GM18508 (cell line): ENCODE measurements around the gene WDR48.

ENCODE experiments used
- ATAC-seq: cut with Tn5 transposase; IDR thresholded peaks from one replicate; pipeline ENCODE4 v1.9.1; 2021; ENCODE audit warnings: moderate number of reproducible peaks; ENCODE audit not compliant: insufficient read depth, unreplicated experiment

WDR48 gene

DNA sequence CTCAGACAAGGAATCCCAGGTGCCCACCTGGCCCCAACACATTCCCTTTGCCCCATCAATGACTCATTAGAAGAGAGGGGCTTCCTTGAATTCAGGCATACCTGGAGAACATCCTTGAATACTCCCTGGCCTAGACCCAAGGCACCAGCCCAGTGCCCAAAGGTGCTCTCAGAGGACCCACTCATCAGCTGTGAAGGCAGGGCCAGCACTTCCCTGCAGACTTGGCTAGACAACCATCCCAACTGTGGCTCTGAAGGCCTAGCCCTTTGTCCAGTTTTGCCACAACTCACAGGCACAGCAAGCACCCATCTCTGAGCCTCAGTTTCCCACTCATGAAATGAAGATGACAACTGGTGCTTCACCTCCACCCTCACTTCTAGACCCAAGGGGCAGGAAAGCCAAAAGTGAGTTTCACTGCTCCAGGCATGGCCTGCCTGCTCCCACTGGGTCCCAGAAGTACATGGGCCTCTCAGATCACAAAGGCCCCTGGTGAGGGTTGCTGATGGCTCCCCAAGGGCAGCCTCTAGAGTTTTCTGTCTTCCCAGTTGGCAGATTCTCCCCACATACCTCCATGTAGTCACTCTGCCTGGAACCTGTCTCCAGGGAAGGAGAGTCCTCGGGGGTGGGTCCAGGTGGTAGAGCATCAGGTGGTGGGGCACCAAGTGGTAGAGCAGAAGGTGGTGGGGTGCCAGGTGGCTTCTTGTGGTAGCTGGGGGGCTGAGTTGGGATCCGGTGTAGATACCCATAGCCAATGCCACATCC lies 48.1 kb downstream of the WDR48 start:
- no peak for ATAC-seq

DNA sequence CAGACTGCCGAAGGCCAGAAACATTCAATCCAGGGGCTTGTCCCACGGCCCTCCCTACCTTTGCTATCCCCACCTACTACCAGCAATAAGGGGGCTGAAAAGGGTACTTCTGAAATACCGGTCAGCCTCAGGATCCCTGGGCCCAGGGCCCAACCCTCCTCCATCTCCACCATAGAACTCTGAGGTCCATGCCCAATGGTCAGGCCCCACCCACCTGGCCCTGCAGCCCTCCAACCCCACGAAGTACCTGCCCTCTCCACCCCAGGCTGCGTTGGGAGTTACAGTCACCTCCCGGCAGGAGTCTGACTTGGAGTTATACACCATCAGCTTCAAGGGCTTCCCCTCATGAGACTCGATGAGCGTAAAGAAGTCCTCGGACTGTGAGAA lies 48.7 kb downstream of the WDR48 start:
- ATAC-seq, result no peak

DNA sequence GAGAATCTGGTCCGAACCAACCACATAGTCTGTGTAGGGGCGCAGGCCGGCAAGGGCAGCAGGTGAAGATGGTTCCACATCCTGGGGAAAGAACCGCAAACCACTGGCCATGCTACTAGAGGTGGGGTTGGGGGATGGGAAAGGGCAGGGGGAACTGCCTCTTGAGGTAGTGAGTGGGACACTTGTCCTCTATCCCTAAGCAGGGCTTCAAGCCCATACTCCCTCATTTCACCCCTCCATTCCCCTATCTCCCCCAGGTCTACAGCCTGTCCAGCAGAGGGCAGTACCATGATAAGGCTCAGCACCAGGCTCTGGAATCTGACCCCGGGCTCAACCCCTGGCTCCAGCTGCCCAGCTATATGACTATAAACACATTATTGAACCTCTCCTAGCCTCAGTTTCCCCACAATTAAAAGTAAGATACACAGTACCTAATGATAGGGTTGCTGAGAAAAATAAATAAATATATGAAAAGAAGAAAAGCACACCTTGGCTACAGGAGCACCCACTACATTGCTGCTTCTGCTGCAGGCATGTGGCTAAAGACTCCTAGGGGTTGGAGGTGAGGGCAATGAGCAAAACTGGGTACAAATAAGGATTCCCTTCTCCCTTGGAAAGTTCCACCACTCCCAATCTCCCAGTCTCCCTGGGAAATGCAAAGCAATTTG lies 49.3 kb downstream of the WDR48 start:
- no peak for ATAC-seq

DNA sequence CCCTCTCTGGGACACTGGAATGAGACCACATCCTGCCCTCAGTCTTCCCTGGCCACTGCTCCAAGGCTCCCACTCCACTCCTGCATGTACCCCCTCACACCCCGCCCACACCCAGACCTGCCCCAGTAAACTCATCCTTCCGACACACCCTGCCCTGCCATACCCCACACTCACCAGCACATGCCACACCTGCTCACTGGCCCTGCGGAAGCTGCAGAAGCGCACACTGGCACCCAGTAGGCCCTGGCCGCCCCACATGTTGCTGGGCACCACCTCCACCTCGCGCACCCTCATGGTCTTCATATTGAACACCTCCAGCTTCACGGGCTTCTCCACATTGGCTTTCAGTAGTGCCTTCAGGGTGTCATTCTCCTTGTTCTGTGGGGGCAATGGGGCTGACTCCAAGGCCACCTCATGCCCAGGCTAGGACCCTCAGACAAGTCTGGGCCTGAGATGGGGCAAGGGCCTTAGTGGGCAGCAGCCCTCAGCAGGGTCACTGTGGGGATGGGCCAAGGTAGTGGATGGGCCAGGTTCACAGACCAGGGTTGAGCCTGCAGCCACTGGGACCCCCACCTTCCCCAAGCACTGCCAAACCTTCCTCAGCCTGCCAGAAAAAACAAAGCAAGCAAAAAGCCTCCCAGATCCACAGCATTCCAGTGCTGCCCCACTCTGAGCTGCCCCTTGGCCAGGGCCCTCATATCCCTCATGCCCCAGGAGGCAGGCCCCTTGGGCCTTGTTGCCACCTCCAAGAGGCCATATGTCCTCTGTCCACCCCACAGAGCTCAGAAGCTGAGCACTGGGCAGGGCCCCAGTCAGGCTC lies 50.9 kb downstream of the WDR48 start:
- no peak for ATAC-seq

DNA sequence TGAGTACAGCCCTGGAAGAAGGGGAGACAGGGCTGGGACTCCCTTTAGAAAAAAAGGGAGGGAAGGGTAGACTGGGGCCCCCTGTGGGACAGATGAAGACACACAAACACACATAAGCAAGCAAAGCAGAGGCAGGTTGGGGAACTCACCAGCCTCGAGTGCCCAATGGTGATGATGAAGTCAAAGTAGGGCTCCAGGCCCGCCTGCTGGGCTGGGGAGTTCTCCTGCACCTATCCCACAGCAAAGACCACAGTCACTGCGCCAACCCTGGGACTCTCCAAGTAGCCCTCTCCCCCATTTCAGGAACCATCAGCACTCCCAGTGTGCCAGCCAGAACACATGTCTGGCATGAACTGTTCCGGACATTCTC lies 51.5 kb downstream of the WDR48 start:
- no peak for ATAC-seq

DNA sequence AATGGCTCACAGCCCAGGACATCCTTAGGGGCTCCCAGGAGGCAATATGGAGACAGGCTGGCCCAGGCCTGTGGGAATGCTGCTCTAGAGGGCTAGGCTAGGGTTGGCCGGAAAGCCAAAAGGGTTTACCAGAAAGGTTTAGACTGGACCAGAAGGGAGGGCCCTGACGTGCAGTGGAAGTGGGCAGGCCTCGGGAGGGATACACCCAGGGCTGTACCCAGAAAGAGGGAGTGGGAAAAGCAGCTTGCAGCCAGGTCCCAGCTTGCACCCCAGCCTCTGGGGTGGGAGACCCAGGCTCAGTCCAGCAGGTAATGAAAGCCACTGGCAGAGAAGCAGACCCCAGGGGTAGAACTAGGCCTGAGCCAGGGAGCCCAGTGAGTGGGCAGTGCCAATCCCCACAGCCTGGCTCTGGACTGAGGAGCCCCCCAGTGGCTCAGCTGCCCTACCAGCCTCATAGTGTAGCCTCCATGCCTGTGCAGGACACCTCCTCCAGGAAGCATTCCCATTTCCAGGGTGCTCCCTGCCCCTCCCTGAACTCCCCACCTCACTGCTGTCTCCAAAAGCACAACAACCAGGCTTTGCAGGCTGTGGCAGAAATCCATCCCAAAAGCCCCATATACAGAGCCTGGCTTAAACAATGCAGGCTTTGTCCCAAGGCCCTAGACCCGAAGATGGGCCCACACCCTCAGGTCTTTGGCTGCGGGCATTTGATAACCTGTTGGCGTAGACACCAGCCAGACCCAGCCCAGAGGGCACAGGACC lies 52.2 kb downstream of the WDR48 start:
- ATAC-seq, result no peak

DNA sequence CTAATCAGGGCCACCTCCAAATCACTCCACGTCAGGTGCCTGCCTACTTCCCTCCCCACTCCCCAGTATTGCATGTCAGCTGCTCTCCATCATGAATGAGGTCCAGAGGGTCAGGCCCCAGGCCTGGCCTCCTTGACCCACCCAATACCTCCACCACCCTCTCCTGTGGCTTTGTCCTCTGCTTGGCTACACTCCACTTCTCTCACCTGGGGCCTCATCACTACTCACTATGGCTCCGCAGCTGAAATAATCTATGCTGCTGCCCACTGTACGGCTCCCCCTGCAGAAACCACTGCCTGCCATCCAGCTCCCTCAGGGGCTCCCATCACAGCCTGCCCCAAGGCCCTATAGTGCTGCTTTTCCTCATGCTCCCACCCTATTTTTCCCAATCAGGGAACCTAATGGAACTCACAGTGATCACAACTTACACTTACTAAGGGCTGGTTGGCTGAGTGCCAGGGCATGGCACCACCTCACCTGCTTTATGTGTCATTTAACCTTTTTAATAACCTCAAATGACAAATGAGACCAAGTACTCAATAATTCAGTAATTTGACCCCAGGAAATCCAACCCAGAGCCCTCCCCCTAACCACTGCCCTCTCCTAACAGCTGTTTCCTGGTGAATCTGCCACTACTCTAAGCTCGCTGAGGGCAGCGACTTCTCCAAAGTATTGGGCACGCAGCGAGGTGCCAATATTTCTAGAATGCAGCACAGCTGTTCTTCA lies 53.3 kb downstream of the WDR48 start:
- ATAC-seq, result no peak

DNA sequence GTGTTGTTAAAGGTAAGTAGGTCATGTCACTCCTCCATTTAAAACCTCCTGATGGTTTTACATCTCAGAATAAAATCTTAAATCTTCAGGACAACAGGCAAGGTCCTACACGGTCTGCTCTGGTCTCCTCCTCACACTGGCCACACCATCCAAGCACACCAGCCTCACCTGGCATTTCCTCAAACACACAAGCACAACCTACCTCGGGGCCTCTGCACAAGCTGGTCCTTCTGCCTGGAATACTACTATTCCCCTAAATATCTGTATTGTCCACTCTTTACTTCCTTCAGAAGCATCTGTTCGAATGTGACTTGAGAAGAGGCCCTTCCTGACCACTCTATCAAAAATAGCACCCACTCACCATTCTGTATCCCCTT lies 53.9 kb downstream of the WDR48 start:
- ATAC-seq, result no peak

DNA sequence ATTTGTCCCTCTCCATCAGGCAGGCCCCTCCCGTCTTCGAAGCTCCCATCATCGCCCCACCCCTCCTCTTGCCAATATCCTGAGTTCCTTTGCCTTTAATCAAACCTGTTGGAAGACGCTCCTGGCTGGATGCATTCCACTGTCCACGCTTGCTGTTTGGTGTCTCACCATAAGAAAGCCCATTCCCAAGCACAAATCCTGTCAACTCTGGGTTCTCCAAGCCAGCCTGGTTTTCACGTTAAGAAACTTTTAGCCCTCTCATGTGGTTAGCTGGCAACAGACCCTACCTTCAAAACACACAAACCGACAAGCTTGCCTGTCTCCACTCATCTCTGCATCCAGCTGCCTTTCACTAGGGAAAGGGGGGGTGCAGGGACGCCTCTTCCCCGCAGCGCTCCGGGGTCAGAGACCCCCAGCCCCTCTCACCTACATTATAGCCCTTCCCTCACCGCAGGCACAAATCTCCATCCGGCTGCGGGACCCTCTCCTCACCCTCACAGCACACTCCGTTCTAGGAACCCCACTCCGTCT lies 54.5 kb downstream of the WDR48 start:
- no peak for ATAC-seq

DNA sequence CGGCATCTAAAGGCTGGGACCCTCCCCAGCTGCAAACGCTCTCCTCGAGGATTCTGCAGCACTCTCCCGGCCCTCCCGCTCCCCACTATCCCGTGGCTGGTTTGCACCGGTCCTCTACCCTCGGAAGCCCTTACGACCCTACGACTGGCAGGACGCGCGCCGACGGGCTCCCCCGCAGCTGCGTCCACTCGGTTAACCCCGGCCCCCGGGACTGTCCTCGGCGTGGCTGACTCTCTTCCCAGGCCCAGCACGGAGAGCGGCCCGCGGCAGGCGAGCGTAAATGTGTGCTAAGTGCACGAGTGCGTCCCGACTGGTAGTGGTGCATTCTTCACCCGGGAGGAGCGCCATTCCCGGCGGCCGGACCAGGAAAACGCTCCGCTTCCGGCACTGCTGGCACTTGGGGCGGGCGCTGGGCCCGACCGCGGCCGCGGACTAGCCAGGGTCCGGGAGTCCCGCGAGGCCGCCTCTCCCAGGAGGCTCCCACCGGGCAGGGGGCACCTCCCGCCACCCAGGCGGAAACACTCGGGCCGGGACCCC lies 55.1 kb downstream of the WDR48 start:
- ATAC-seq, result no peak

DNA sequence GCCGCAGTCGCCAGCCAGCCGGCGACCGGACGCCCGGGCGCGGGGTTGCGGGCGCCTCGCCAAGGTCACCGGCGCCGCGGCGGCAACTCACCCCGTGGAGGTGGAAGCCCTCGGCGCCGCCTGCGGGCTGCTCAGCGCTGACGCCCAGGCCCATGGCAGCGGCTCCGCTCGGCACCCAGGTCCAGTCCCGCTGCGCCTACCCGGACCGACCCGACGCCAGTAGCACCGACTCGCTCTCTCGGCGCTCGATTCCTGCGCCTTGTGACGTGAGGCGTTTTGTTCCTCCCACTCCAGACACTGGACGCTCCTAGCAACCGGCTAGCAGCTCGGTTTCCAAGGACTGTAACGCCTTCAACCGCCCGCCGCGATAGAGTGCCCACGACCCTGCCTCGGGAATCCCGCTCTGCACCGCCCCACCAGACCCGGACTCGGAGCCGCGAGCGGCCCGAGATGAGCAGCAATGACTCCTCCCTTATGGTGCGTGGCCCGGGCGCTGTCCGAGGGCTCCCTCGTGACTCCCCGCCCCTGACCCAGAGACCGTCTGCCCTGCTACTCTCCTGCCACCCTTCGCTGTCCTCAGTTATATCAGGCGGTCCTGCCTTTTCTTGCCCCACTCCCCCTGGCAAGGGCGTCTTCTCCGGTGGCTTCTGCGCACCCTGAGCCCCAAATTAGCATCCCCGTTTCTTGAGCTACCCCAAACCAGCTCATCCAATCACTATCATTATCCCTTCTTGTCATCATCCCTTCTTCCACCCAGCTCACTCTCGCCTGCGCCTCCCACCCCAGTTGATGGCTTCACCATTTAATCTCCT lies 55.8 kb downstream of the WDR48 start, which contains the start of the genes GORASP1 and TTC21A:
GORASP1 (minus strand) TSS at position 240 of the 812 bp plus-strand sequence; CDS start at position 154, 86 bp downstream.
TTC21A (plus strand) TSS at position 293 of the 812 bp plus-strand sequence; CDS start at position 451, 158 bp downstream.
- no peak for ATAC-seq

DNA sequence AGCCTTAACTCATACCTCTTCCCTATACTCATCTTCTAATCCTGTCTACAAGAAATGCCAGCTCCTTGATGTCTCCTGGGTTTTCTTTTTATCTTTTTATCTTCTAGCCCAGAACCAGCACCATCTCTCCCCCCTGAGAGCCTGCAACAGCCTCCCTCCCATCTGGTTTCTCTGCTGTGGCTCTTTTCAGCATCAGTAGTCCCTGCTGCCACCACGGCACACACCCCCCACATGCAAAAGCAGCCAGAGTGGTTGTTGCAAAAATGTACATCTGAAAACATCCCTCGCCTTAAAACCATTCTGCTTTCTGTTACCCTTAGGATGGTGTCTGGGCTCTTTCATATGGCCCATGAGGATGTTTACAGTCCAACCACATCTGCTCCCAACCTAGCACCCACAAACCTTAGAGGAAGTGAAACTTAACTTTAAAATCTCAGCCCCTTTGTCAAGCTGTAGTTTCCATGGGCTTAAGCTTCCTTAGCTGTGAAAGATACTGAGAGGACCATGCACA lies 56.4 kb downstream of the WDR48 start:
- peak; percentile 71 for ATAC-seq

DNA sequence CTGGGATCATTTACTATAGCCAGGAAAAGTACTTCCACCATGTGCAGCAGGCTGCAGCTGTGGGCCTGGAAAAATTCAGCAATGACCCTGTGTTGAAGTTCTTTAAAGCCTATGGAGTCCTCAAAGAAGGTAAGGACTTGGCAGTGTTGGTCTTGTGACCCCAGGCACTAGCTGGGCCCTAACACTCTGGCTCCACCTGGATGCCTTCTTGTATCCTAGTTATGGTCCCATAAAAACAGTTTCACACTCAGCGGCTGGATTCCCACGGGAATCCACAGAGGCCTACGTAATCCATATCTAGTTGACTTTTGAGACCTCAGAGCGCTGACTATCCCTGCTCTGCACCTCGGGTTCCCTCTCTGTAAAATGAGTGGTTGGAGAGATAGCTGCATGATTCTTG lies 57.3 kb downstream of the WDR48 start:
- no peak for ATAC-seq

DNA sequence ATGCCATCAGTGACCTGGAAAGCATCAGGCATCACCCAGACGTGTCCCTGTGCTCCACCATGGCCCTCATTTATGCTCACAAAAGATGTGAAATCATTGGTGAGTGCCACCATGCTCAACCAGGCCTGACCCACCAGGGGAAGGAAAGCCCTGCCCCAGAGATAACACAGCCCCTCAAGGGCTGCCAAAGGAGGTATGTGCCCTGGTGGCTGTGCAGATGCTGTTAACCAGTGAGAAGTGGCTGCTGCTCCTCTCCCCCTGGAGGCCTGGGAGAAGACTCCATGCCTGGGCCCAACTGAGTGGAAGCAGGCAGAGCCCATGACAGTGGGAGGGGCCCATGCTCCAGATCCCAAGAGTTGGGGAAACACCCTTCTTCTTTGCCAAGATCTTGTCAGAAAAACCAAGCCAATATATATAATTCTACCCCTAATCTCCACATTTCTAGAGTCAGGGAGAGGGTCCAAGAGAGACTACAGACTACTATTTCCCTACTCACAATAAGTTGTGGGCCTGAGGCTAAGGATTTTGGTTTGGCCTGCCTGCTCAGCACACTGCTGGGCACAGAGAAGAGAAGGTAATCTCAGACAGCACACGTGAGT lies 58.3 kb downstream of the WDR48 start:
- no peak for ATAC-seq

DNA sequence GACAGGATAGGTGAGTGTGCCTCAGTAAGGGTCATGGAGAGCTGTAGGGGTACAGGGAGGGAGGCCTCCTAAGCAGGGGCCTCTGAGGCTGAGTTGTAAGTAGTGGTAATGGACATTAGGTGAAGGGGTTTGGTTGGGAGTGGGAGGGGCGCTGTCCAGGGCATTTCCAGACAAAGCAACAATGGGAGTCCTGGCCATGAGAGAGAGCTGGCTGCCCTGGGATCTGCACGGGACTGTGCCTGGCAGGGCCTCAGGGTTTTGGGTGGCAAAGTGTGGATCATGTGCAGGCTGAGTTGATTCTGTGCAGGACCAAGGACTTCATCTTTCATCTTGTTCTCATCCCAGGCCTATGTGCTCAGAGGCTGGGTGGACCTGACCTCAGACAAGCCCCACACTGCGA lies 60.3 kb downstream of the WDR48 start:
- ATAC-seq, result no peak

DNA sequence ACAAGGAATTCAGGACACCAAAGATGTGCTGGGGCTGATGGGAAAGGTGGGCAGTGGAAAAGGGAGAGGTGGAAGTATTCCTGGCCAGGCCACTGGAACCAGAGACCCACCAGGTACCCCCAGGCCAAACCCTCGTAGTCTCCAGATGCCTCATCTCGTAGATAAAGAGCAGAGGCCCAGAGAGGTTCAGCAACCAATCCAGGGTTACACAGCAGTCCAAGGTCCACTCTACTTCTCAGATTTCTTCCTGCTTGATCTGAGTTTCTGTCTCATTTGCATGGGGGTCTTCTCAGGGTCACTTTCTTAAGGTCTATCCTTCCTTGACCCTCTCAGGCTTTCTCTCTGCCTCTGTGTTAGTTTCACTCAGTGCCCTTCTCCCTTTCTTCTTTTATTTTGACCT lies 60.7 kb downstream of the WDR48 start:
- no peak for ATAC-seq

DNA sequence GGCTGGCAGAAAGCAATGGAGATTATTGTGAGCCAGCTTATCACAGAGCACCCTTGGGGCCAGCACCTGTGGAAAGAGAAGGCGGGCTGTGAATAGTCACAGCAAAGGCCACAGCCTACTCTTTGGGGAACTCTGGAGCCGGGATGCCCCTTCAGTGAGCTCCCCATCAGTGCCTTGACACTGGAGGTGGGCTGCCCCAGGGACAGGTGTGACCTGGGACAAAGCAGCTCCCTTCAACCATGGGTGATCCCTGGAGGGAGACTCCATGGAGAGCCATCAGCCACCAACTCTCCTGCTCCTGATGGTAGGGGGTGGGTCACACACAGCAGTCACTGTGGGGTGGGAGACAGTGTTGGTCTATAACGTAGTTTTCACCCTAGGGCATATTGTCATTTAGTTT lies 61.5 kb downstream of the WDR48 start:
- no peak for ATAC-seq

DNA sequence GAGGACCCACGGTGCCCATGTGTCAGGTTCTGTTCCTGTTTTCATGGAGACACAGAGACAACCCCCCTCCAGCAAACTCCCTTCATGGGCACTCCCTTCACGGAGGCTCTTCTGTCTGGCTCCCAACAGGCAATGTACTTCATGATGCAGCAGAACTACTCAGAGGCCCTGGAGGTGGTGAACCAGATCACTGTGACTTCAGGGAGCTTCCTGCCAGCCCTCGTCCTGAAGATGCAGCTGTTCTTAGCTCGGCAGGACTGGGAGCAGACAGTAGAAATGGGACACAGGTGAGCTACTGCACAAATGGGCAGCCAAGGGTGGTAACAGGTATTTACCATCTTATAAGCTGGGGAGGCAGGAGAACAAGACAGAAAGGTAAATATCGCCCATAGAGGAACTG lies 62.6 kb downstream of the WDR48 start:
- no peak for ATAC-seq
